ENCODE results near the gene SERPINA12. TPM values are rescaled to one million over a fixed set of nuclear protein-coding genes. Genes with fewer than 3 reads are reported as not detected.

SERPINA12 gene
- total and polyA plus RNA-seq, 2 donors (not counting 1 experiment from before 2014, with no cell fraction given) = not detected

DNA sequence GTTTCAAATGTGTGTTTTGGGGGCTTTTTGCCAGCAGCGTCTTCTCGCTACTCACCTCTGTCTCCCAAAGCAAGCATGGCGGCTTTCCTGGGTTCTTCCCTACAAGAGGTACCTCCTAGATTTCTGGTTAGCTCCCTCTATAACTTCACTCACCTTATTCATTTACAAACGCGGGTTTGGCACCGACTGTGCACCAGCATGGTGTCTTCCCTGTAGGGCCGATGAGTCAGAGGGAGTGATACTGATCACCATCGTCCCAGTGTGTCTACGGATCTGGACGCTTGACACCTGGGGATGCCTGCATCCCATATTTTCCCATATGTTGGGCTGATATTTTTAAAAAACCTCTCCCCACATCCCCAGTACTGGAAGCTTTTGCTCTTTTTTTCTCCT is 8.0 kb upstream of the SERPINA12 start:
- DNase-seq (ENCODE audit: low read depth in 2 of 2) = no peak
- H3K4me2 ChIP-seq (ENCODE audit: extremely low read depth, insufficient read depth, low read length) = no peak overlapping the region
- H3K4me1 ChIP-seq (ENCODE audit: control insufficient read depth, extremely low read depth, insufficient read depth, low read length) = no peaks in the 10 kb centered on the region
- H3K27me3 ChIP-seq (ENCODE audit: control insufficient read depth, insufficient read depth, low read length) = no peaks in the 10 kb centered on the region
- no peaks in the 10 kb centered on the region for H3K36me3 ChIP-seq (ENCODE audit: control insufficient read depth, insufficient read depth, low read length)
- TF ChIP-seq EZH2 (IDR thresholded peaks at IDR 0.05; ENCODE audit: low read length, missing control alignments) = no peak
- H3K79me2 ChIP-seq (ENCODE audit: control insufficient read depth, insufficient read depth, low read length) = no peaks in the 10 kb centered on the region
- H3K9me3 ChIP-seq (ENCODE audit: control insufficient read depth, insufficient read depth, low read depth, low read length) = no peaks in the 10 kb centered on the region
- H2AFZ ChIP-seq (ENCODE audit: low read length) = no peak overlapping the region
- no peak overlapping the region for H3K27ac ChIP-seq (ENCODE audit: insufficient read depth, low read length)
- H4K20me1 ChIP-seq (ENCODE audit: control insufficient read depth, extremely low read depth, insufficient read depth, low read length) = no peaks in the 10 kb centered on the region
- H3K4me3 ChIP-seq (replicated peaks in 1 of 4; ENCODE audit: control extremely low read depth in 1 of 4, insufficient read depth in 1 of 4, low read depth in 3 of 4, low read length in 4 of 4) = no peak overlapping the region
- H3K9ac ChIP-seq (ENCODE audit: insufficient read depth, low read length) = no peak overlapping the region

DNA sequence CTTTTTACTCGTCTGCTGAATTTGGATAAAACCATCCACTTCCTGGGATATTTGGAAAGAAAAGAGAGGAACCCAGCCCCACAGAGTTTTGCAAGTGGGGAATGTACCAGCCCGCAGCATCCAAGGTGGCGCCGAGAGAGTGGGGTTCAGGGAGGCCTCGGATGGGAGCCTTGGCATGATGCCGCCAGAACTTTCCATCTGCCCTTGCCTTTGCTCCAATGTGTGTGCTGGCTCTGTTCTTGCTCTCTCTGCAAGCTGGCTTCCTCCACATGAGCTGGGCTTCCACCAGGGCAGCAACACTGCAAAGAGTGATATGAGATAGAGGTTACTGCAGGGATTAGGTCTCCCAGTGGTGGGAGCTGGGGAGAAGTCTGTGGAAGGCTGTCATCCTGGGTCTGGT is 6.6 kb upstream of the SERPINA12 start:
- H3K79me2 ChIP-seq (ENCODE audit: control insufficient read depth, insufficient read depth, low read length) = no peaks in the 10 kb centered on the region
- no peak for TF ChIP-seq EZH2 (IDR thresholded peaks at IDR 0.05; ENCODE audit: low read length, missing control alignments)
- TF ChIP-seq, protein P1, sequence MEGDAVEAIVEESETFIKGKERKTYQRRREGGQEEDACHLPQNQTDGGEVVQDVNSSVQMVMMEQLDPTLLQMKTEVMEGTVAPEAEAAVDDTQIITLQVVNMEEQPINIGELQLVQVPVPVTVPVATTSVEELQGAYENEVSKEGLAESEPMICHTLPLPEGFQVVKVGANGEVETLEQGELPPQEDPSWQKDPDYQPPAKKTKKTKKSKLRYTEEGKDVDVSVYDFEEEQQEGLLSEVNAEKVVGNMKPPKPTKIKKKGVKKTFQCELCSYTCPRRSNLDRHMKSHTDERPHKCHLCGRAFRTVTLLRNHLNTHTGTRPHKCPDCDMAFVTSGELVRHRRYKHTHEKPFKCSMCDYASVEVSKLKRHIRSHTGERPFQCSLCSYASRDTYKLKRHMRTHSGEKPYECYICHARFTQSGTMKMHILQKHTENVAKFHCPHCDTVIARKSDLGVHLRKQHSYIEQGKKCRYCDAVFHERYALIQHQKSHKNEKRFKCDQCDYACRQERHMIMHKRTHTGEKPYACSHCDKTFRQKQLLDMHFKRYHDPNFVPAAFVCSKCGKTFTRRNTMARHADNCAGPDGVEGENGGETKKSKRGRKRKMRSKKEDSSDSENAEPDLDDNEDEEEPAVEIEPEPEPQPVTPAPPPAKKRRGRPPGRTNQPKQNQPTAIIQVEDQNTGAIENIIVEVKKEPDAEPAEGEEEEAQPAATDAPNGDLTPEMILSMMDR (conservative IDR thresholded peaks at IDR 0.05 in 1 of 2, IDR thresholded peaks at IDR 0.05 in 1 of 2; ENCODE audit: low read depth in 1 of 2, low read length in 2 of 2) = no peak

DNA sequence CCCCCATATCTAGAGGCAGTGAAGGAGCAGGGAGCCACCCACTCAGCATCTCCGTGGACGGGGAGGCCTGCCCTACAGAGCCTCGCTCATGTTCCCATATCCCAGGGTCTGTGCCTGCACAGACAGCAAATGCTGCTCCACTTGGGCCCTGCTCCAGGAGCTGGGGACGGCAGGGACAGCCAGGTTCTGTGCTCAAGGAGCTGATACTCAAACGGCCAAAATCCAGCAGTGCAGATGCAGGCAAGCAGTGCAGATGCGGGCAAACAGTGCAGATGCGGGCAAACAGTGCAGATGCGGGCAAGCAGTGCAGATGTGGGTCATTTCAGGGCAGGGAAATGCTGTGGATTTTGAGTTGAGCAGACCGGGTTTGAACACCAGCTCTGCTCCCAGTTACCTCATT is 6.2 kb upstream of the SERPINA12 start:
- Histone ChIP-seq H3K27ac (ENCODE audit: insufficient read depth, low read length) (no peak overlapping the region), H3K79me2 (ENCODE audit: control insufficient read depth, insufficient read depth, low read length) (no peaks in the 10 kb centered on the region), H3K4me3 (replicated peaks in 1 of 4; ENCODE audit: control extremely low read depth in 1 of 4, insufficient read depth in 1 of 4, low read depth in 3 of 4, low read length in 4 of 4) (no peak overlapping the region), H3K36me3 (ENCODE audit: control insufficient read depth, insufficient read depth, low read length) (no peaks in the 10 kb centered on the region), H3K4me1 (ENCODE audit: control insufficient read depth, extremely low read depth, insufficient read depth, low read length) (no peaks in the 10 kb centered on the region), H3K4me2 (ENCODE audit: extremely low read depth, insufficient read depth, low read length) (no peak overlapping the region), H4K20me1 (ENCODE audit: control insufficient read depth, extremely low read depth, insufficient read depth, low read length) (no peaks in the 10 kb centered on the region), H2AFZ (ENCODE audit: low read length) (no peak overlapping the region), H3K27me3 (ENCODE audit: control insufficient read depth, insufficient read depth, low read length) (no peaks in the 10 kb centered on the region), H3K9ac (ENCODE audit: insufficient read depth, low read length) (no peak overlapping the region), H3K9me3 (ENCODE audit: control insufficient read depth, insufficient read depth, low read depth, low read length) (no peaks in the 10 kb centered on the region)
- no peak for TF ChIP-seq EZH2 (IDR thresholded peaks at IDR 0.05; ENCODE audit: low read length, missing control alignments)
- TF ChIP-seq, protein P1 (conservative IDR thresholded peaks at IDR 0.05 in 1 of 2, IDR thresholded peaks at IDR 0.05 in 1 of 2; ENCODE audit: low read depth in 1 of 2, low read length in 2 of 2) = no peak
- DNase-seq (ENCODE audit: low read depth in 2 of 2) = no peak

More for the DNA sequence above, 6.6 kb upstream of the SERPINA12 start:
- Histone ChIP-seq H3K4me1 (ENCODE audit: control insufficient read depth, extremely low read depth, insufficient read depth, low read length) (no peaks in the 10 kb centered on the region), H3K27ac (ENCODE audit: insufficient read depth, low read length) (no peak overlapping the region), H3K9me3 (ENCODE audit: control insufficient read depth, insufficient read depth, low read depth, low read length) (no peaks in the 10 kb centered on the region), H4K20me1 (ENCODE audit: control insufficient read depth, extremely low read depth, insufficient read depth, low read length) (no peaks in the 10 kb centered on the region), H3K4me3 (replicated peaks in 1 of 4; ENCODE audit: control extremely low read depth in 1 of 4, insufficient read depth in 1 of 4, low read depth in 3 of 4, low read length in 4 of 4) (no peak overlapping the region), H3K27me3 (ENCODE audit: control insufficient read depth, insufficient read depth, low read length) (no peaks in the 10 kb centered on the region), H3K4me2 (ENCODE audit: extremely low read depth, insufficient read depth, low read length) (no peak overlapping the region), H2AFZ (ENCODE audit: low read length) (no peak overlapping the region), H3K36me3 (ENCODE audit: control insufficient read depth, insufficient read depth, low read length) (no peaks in the 10 kb centered on the region), H3K9ac (ENCODE audit: insufficient read depth, low read length) (no peak overlapping the region)
- no peak for DNase-seq (ENCODE audit: low read depth in 2 of 2)
